Hematopoietic multipotent progenitor cell treated with erythropoietin and hydrocortisone succinate and interleukin-3 and kit ligand, for 17 days (in vitro differentiated cells): ENCODE results near the gene NPIPB13.
"Not testable (repeated sequence)": the region's sequence is repeated elsewhere in the genome, so short reads cannot be mapped to it uniquely, and the experiment has no call there.

Source experiments
- DNase-seq: peaks from one replicate; pipeline ENCODE4 v3.0.0-alpha.2; 2015; ENCODE audit warnings: low spot score

NPIPB13 gene

DNA sequence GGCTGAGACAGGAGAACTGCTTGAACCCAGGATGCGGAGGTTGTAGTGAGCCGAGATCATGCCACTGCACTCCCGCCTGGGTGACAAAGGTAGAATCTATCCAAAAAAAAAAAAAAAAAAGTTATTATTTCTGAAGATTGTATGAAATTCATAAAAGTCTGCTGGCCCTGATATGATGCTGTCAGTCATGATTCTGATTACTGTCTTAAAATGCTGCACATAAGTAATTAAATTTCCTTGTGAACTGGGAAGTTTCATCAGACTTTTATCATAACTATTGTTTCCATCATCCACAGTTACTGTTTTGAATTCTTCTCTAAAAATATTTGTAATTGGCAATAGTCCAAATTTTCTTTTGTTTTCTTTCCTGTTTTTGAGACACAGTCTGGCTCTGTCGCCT, at the start of gene NPIPB13:
Gene NPIPB13 (minus strand): TSS at position 101 of the 400 bp plus-strand sequence. CDS start 2,906 bp downstream, outside the sequence.
- DNase-seq, result not testable (repeated sequence)

DNA sequence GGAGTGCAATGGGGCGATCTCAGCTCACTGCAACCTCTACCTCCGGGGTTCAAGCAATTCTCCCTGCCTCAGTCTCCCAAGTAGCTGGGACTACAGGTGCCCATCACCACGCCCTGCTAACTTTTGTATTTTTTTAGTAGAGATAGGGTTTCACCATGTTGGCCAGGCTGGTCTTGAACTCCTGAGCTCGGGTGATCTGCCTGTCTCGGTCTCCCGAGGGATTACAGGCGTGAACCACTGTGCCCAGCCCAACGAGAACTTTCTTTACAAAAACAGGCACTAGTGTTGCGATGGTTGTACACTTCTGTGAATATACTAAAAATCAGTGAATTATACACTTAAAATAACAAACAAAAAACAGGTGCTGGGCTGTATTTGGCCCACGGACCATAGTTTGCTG, 34.1 kb upstream of the NPIPB13 start:
- DNase-seq, result not testable (repeated sequence)

DNA sequence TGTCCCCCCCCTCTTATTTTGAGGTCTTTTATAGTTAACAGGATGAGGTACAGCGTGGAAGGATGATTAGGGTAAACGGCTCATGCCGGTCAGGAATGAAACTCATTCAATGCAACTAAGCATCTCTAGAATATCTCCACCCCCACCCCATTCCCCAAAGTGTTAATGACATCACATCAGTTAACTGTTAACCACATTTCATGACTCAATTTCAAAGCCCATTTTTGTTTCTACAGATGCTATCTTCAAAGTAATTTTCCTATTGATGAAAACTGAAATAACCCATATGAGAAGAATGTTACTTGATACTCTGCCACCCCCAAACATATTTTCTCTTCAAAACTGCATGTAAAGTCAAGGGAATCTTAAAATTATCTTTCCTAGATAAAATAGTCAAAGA, 30.2 kb upstream of the NPIPB13 start:
- DNase-seq, result not testable (repeated sequence)

DNA sequence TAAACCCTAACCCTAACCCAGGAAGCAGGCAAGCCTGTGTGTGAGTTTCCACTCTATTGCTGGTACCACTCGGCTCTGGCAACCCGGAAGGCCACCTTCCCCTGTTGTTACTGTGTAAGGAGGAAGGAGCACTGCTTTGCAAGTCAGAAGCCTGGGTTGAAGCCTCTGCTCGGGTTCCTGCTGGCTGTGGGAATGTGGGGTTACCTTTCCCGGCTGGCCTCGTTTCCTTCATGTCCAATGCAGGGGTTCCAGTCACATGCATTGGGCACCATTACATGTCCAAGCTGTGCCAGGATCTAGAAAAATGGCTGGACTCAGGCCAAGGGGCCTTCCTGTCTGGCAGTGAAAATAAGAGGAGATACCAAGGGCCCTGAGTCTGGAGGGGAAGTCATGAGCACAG, 31.2 kb downstream of the NPIPB13 start:
- not testable (repeated sequence) for DNase-seq

DNA sequence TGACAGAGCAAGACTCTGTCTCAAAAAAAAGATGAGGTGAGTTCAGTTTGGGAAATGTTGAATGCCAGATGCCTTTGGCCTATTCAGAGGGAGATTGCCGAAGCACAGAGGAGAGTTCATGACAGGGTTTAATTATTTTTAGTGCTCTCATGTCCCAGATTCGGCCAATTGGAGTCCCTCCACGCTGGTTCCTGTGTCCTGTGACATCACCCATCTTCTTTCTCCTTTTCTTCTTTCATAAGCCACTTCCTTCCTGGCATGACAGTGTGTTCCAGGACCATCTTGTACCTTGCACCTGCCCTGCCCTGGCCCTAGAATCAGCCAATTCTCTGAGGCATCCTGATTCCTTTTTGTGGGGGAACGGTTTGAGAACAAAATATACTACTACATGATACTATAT, 36.9 kb downstream of the NPIPB13 start:
- not testable (repeated sequence) for DNase-seq

DNA sequence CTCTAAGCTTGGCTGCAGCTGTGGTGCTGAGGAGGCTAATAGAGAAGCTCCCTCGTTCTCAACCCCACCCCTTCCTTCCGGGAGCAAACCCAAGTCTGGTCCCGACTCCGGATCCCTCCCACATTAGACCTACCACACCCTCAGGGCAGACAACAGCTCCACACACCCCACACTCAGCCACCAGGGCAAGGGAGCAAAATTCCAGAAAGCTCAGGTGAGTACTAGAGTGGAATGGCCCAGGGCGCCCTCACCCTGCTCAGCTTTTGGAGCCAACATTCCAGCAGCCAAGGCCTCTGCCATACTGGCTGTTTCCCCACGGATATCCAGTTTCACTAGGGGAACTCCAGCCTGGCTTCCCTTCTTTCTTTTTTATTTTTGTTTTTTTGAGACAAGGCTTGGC, 39.2 kb downstream of the NPIPB13 start:
- DNase-seq, result not testable (repeated sequence)

DNA sequence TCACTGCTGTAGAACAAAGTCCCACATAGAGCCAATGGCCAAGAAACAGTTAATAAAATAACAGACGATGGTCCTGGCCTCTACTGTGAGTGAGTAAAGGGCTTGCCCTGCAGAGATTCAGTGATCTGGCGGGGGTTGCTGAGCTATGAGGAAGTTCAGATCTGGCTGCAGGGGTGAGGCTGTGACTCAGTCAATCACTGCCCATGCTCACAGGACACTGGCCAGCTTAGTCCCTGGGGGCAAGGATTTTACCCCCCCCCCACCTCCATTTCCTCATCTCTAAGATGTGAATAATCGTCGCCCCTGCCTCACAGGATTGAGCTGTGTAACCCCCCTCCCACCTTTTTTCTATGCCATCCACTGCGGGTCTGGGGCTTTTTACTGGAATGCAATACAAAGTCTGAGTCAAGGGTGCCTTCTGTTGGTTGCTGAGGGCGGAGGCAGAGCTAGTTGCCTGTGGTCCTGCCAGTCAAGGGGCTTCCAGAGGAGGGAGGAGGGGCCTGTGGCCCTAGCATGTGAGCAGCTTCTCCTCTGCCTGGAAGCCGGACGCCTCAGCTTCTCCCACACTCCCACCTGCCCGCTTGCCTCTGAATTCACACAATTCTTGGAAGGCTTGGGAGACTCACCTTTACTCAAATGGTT, 41.1 kb downstream of the NPIPB13 start:
- DNase-seq, result not testable (repeated sequence)

DNA sequence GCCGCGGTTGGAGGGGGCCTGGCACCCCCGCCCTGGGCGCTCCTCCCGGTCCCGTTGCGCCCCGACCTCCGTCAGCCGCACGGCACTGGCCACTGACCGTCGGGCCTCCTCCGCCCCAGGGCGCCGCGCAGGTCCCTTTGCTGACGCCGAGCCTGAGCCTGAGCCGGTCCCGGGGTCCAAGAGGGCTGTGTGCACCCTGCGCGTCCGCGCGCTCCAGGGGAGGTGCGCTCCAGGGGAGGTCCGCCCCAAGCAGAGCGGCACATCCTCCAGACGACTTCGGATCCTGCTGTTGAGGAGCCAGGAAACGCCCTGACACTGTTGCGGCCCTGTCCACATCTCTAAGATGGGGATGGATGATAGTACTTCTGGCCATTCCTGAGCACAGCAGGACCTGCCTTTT, 42.0 kb downstream of the NPIPB13 start:
- DNase-seq, result not testable (repeated sequence)

DNA sequence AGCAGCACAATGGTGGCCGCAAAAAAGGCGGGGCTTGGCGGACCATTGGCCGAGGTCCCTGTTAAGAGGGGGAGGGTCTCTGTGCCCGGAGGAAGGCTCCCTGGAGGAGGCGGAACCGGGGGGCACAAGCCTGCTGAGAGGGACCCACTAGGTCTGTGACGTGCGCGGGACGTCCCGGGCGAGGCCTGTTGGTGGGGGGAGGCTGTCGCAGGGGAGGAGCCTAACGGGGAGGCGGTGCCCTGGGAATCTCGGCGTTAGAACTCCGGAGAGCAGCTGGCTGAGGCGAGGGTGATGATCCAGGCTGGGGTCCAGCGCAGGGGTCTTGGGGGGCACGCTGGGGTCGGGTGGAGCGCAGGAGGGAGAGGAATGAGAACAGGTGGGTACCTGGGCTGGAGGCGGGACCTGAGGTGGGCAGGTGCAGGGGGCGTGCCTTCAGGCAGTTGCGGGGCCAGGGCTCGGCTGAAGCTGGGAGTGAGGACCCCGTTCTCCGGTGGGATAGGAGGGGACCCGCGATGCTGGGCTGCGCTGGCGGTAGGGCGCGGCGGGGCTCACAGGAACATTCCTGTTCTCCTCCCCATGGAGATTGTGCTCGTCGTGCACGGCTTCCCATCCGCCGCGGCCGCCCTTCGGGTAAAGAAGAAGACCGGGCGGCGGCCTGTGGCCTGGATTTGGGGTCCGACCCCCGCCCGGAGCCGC, 42.6 kb downstream of the NPIPB13 start:
- DNase-seq, result not testable (repeated sequence)

DNA sequence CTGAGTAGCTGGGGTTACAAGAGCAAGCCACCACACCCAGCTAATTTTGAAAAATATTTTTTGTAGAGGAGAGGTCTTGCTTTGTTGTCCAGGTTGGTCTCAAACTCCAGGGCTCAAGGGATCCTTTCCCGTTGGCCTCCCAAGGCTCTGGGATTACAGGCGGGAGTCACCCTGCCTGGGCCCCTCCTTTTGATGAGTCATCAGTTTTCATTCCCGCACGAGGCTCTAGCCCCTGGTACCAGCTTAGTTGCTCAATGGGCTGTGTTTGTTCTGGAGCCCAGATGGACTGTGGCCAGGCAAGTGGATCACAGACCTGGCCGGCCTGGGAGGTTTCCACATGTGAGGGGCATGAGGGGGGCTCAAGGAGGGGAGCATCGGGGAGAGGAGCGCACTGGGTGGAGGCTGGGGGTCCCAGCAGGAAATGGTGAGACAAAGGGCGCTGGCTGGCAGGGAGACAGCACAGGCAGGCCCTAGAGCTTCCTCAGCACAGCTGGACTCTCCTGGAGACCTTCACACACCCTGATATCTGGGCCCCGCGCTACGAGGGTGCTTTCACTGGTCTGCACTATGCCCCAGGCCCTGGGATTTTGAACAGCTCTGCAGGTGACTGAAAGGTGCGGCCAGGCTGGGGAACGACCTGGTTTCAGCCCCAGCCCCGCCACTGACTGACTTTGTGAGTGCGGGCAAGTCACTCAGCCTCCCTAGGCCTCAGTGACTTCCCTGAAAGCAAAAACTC, 48.5 kb downstream of the NPIPB13 start:
- DNase-seq, result not testable (repeated sequence)

DNA sequence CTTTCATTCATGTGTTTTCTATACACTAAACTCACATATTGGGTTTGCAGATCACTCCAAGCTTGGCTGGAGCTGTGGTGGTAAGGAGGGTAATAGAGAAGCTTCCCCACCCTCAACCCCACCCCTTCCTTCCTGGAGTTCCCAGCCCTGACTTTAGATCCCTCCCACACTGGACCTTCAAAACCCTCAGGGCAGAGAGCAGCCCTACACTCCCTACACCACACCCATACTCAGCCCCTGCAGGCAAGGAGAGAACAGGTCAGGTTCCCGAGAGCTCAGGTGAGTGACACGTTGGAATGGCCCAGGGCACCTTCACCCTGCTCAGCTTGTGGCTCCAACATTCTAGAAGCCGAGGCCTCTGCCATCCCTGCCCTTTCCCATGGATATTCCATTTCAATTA, 49.2 kb downstream of the NPIPB13 start, which contains the start of gene SULT1A3:
Gene SULT1A3 (plus strand): TSS at position 207 of the 400 bp plus-strand sequence. CDS start 1,474 bp downstream, outside the sequence.
- not testable (repeated sequence) for DNase-seq
